Esophagus muscularis mucosa (tissue), 4 donors: ENCODE results near the gene CRX.
"Not testable (repeated sequence)": the region's sequence is repeated elsewhere in the genome, so short reads cannot be mapped to it uniquely, and the experiment has no call there.

ENCODE experiments used
- EP300 ChIP-seq: sonication (generic); formaldehyde crosslinking; IDR thresholded peaks from one replicate; pipeline ENCODE4 v1.6.1; 2017; ENCODE audit warnings: antibody characterized with exemption
- POLR2A ChIP-seq: fragments of 450-650 bp; IDR thresholded peaks from one replicate; pipeline ENCODE4 v1.6.1; 2017; ENCODE audit warnings: antibody characterized with exemption, moderate library complexity, mild to moderate bottlenecking, low read depth
- TF ChIP-seq, protein P1 (sequence below), 3 experiments: fragments of 200-600 bp in 2 of 3; fragments of 450-650 bp in 1 of 3; sonication (generic) in 2 of 3; IDR thresholded peaks; one replicate each; pipeline ENCODE4 v1.5.1; 2017 to 2019; ENCODE audit warnings: antibody characterized with exemption in 3 of 3, mild to moderate bottlenecking in 2 of 3, moderate library complexity in 1 of 3

GRCh38 chr19:47818221-47818620, 3.5 kb upstream of the CRX start:
- TF ChIP-seq, protein P1, sequence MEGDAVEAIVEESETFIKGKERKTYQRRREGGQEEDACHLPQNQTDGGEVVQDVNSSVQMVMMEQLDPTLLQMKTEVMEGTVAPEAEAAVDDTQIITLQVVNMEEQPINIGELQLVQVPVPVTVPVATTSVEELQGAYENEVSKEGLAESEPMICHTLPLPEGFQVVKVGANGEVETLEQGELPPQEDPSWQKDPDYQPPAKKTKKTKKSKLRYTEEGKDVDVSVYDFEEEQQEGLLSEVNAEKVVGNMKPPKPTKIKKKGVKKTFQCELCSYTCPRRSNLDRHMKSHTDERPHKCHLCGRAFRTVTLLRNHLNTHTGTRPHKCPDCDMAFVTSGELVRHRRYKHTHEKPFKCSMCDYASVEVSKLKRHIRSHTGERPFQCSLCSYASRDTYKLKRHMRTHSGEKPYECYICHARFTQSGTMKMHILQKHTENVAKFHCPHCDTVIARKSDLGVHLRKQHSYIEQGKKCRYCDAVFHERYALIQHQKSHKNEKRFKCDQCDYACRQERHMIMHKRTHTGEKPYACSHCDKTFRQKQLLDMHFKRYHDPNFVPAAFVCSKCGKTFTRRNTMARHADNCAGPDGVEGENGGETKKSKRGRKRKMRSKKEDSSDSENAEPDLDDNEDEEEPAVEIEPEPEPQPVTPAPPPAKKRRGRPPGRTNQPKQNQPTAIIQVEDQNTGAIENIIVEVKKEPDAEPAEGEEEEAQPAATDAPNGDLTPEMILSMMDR (IDR thresholded peaks at IDR 0.05) = not testable (repeated sequence)
- TF ChIP-seq POLR2A, EP300: not testable (repeated sequence)
